Frontal cortex (tissue), 4 donors: ENCODE measurements around the gene GRK1. TPM values are rescaled to one million over a fixed set of nuclear protein-coding genes. Genes with fewer than 3 reads are reported as not detected.

Experiments used
- DNase-seq, 2 donors: peaks; one replicate each; pipeline ENCODE4 v3.0.0; 2012; ENCODE audit warnings: low spot score in 2 of 2
- FAIRE-seq: peaks from 2 replicates; lab custom pipeline; 2012; peaks lifted over from hg19 to GRCh38; lab: Jason Lieb, UNC
- total RNA-seq: library from RNA; depleted of rRNA; stranded (reverse); fragments of >200 nt; gene quantifications from one replicate; pipeline ENCODE4 v1.2.3, GENCODE V29; 2014
- donor health status: control.
- donor health status: control.
- donor health status: control.

Gene GRK1
- total RNA-seq, 1 donor from 2014 or later, result under 0.01 TPM

GRCh38 chr13:113631341-113632095 lies 35.5 kb upstream of the GRK1 start:
- DNase-seq (no peak), FAIRE-seq (no peak)

GRCh38 chr13:113632706-113633484 lies 34.1 kb upstream of the GRK1 start:
- no peak for FAIRE-seq

GRCh38 chr13:113633485-113633873 lies 33.5 kb upstream of the GRK1 start:
- FAIRE-seq (no peak), DNase-seq (no peak)

More at GRCh38 chr13:113632706-113633484, 34.1 kb upstream of the GRK1 start:
- no peak for DNase-seq

- DNase-seq, result no peak
- no peak for FAIRE-seq
These were observed 32.6 kb upstream of the GRK1 start for GRCh38 chr13:113634279-113635047.

- FAIRE-seq (no peak), DNase-seq (no peak)
These were observed 32.0 kb upstream of the GRK1 start for GRCh38 chr13:113635048-113635420.

GRCh38 chr13:113635709-113636108 lies 31.3 kb upstream of the GRK1 start:
- DNase-seq (no peak), FAIRE-seq (no peak)

- no peak for FAIRE-seq
- no peak for DNase-seq
These were observed 30.6 kb upstream of the GRK1 start for GRCh38 chr13:113636266-113636963.

- FAIRE-seq, result no peak
- no peak for DNase-seq
These were observed 29.5 kb upstream of the GRK1 start for GRCh38 chr13:113637262-113638160.

GRCh38 chr13:113638173-113638746 lies 28.8 kb upstream of the GRK1 start:
- FAIRE-seq (no peak), DNase-seq (no peak)

- FAIRE-seq (no peak), DNase-seq (no peak)
These were observed 28.2 kb upstream of the GRK1 start for GRCh38 chr13:113638806-113639205.

GRCh38 chr13:113639616-113640262 lies 27.3 kb upstream of the GRK1 start:
- FAIRE-seq (no peak), DNase-seq (no peak)

- no peak for DNase-seq
- no peak for FAIRE-seq
These were observed 25.6 kb upstream of the GRK1 start for GRCh38 chr13:113641426-113641825.

GRCh38 chr13:113642563-113642962 lies 24.5 kb upstream of the GRK1 start:
- FAIRE-seq (no peak), DNase-seq (no peak)

- FAIRE-seq (no peak), DNase-seq (no peak)
These were observed 23.4 kb upstream of the GRK1 start for GRCh38 chr13:113643593-113643992.

GRCh38 chr13:113644800-113645199 lies 22.2 kb upstream of the GRK1 start:
- no peak for DNase-seq
- no peak for FAIRE-seq

- DNase-seq (no peak), FAIRE-seq (no peak)
These were observed 21.7 kb upstream of the GRK1 start for GRCh38 chr13:113645329-113645728.

GRCh38 chr13:113646376-113646775 lies 20.6 kb upstream of the GRK1 start:
- FAIRE-seq (no peak), DNase-seq (no peak)

GRCh38 chr13:113646921-113647340 lies 20.1 kb upstream of the GRK1 start:
- FAIRE-seq (no peak), DNase-seq (no peak)
